Urinary bladder (tissue), 4 donors: ENCODE data around the gene EFL1. TPM values are rescaled to one million over a fixed set of nuclear protein-coding genes. Genes with fewer than 3 reads are reported as not detected.

Experiments used
- DNase-seq: peaks from one replicate; pipeline ENCODE4 v3.0.0-alpha.2; 2015; ENCODE audit errors: extremely low spot score
- H3K27ac ChIP-seq: one replicate; pipeline ENCODE4 v1.5.1; 2013; ENCODE audit warnings: low read depth, mild to moderate bottlenecking, moderate library complexity
- H3K36me3 ChIP-seq: one replicate; pipeline ENCODE4 v1.6.1; 2013; ENCODE audit warnings: mild to moderate bottlenecking, moderate library complexity; ENCODE audit not compliant: insufficient read depth
- H3K4me1 ChIP-seq: one replicate; pipeline ENCODE4 v1.6.1; 2013; ENCODE audit warnings: mild to moderate bottlenecking, moderate library complexity; ENCODE audit not compliant: insufficient read depth
- H3K4me3 ChIP-seq: one replicate; pipeline ENCODE4 v1.5.1; 2013; ENCODE audit warnings: low read depth, low read length
- WGBS: extraction: QIAGEN DNeasy Blood & Tissue Kit; methylation state at CpG from one replicate; pipeline ENCODE4 v1.1.7; 2013; 5-methylcytosine and 5-hydroxymethylcytosine counted together
- polyA plus RNA-seq: library from polyadenylated mRNA; stranded (reverse); fragments of 200-250 nt; gene quantifications from one replicate; pipeline ENCODE4 v1.2.3, GENCODE V29; 2013
- total RNA-seq: library from RNA; depleted of rRNA; stranded (reverse); fragments of >200 nt; gene quantifications from one replicate; pipeline ENCODE4 v1.2.3, GENCODE V29; 2014
- donor health status: healthy with polysubstance abuse.
- donor health status: healthy.

Gene EFL1
- total and polyA plus RNA-seq, 2 donors, result 6.9 to 21.4 TPM

- 95% methylated on average over 2 of the region's 2 CpGs for WGBS
- no peak for DNase-seq
- H3K4me1 ChIP-seq, result peaks cover 2% of the 10 kb centered on the region
Measured at GRCh38 chr15:82181371-82181770, 81.2 kb downstream of the EFL1 start.

GRCh38 chr15:82178061-82178460 is 84.5 kb downstream of the EFL1 start:
- 31% methylated on average over 2 of the region's 2 CpGs for WGBS
- no peak overlapping the region for H3K27ac ChIP-seq
- no peak for DNase-seq
- H3K4me1 ChIP-seq, result no peaks in the 10 kb centered on the region
- H3K36me3 ChIP-seq, result no peaks in the 10 kb centered on the region
- no peak overlapping the region for H3K4me3 ChIP-seq

More at GRCh38 chr15:82181371-82181770, 81.2 kb downstream of the EFL1 start:
- H3K36me3 ChIP-seq, result no peaks in the 10 kb centered on the region
- no peak overlapping the region for H3K4me3 ChIP-seq
- H3K27ac ChIP-seq, result no peak overlapping the region

GRCh38 chr15:82177291-82178010 is 85.1 kb downstream of the EFL1 start:
- Histone ChIP-seq H3K4me1 (no peaks in the 10 kb centered on the region), H3K36me3 (no peaks in the 10 kb centered on the region), H3K4me3 (no peak overlapping the region), H3K27ac (no peak overlapping the region)
- DNase-seq, result no peak
- WGBS, result 51% methylated on average over 3 of the region's 3 CpGs

- no peak for DNase-seq
- H3K36me3 ChIP-seq, result no peaks in the 10 kb centered on the region
- H3K27ac ChIP-seq, result no peak overlapping the region
- H3K4me1 ChIP-seq, result no peaks in the 10 kb centered on the region
- 97% methylated on average over 2 of the region's 2 CpGs for WGBS
- H3K4me3 ChIP-seq, result no peak overlapping the region
Measured at GRCh38 chr15:82176542-82176941, 86.0 kb downstream of the EFL1 start.

- Histone ChIP-seq H3K36me3 (no peaks in the 10 kb centered on the region), H3K4me3 (no peak overlapping the region), H3K4me1 (no peaks in the 10 kb centered on the region), H3K27ac (no peak overlapping the region)
- DNase-seq, result no peak
- WGBS, result 93% methylated on average over 5 of the region's 5 CpGs
Measured at GRCh38 chr15:82174471-82175235, 87.9 kb downstream of the EFL1 start.

- Histone ChIP-seq H3K4me1 (no peaks in the 10 kb centered on the region), H3K4me3 (no peak overlapping the region)
Measured at GRCh38 chr15:82173108-82173507, 89.4 kb downstream of the EFL1 start.

GRCh38 chr15:82172506-82172905 is 90.0 kb downstream of the EFL1 start:
- DNase-seq, result no peak
- Histone ChIP-seq H3K27ac (no peak overlapping the region), H3K4me3 (no peak overlapping the region), H3K36me3 (no peaks in the 10 kb centered on the region), H3K4me1 (no peaks in the 10 kb centered on the region)
- 85% methylated on average over 4 of the region's 4 CpGs for WGBS

More at GRCh38 chr15:82173108-82173507, 89.4 kb downstream of the EFL1 start:
- DNase-seq, result no peak
- 99% methylated on average over 1 of the region's 1 CpG for WGBS
- no peak overlapping the region for H3K27ac ChIP-seq
- H3K36me3 ChIP-seq, result no peaks in the 10 kb centered on the region

- Histone ChIP-seq H3K4me1 (no peaks in the 10 kb centered on the region), H3K36me3 (no peaks in the 10 kb centered on the region), H3K27ac (no peak overlapping the region), H3K4me3 (no peak overlapping the region)
- no peak for DNase-seq
- 98% methylated on average over 2 of the region's 2 CpGs for WGBS
Measured at GRCh38 chr15:82168757-82169156, 93.8 kb downstream of the EFL1 start.

GRCh38 chr15:82168296-82168695 is 94.2 kb downstream of the EFL1 start:
- DNase-seq, result no peak
- Histone ChIP-seq H3K36me3 (no peaks in the 10 kb centered on the region), H3K4me3 (no peak overlapping the region), H3K27ac (no peak overlapping the region), H3K4me1 (no peaks in the 10 kb centered on the region)
- WGBS, result 94% methylated on average over 8 of the region's 8 CpGs

GRCh38 chr15:82165948-82166376 is 96.6 kb downstream of the EFL1 start:
- DNase-seq, result no peak
- 46% methylated on average over 1 of the region's 1 CpG for WGBS
- H3K27ac ChIP-seq, result no peak overlapping the region
- H3K36me3 ChIP-seq, result peaks cover 3% of the 10 kb centered on the region
- no peaks in the 10 kb centered on the region for H3K4me1 ChIP-seq
- H3K4me3 ChIP-seq, result no peak overlapping the region

GRCh38 chr15:82159922-82160321 is 102.6 kb downstream of the EFL1 start:
- DNase-seq, result no peak
- no peak overlapping the region for H3K27ac ChIP-seq
- H3K36me3 ChIP-seq, result peaks cover 3% of the 10 kb centered on the region
- no peaks in the 10 kb centered on the region for H3K4me1 ChIP-seq
- 89% methylated on average over 2 of the region's 2 CpGs for WGBS
- H3K4me3 ChIP-seq, result no peak overlapping the region

- peaks cover 3% of the 10 kb centered on the region for H3K36me3 ChIP-seq
Measured at GRCh38 chr15:82158811-82159210, 103.7 kb downstream of the EFL1 start.

GRCh38 chr15:82150645-82151044 is 111.9 kb downstream of the EFL1 start:
- H3K36me3 ChIP-seq, result peaks cover 2% of the 10 kb centered on the region
- WGBS, result 94% methylated on average over 1 of the region's 1 CpG
- no peaks in the 10 kb centered on the region for H3K4me1 ChIP-seq
- no peak for DNase-seq
- no peak overlapping the region for H3K27ac ChIP-seq
- H3K4me3 ChIP-seq, result no peak overlapping the region

More at GRCh38 chr15:82158811-82159210, 103.7 kb downstream of the EFL1 start:
- H3K4me3 ChIP-seq, result no peak overlapping the region
- no peak for DNase-seq
- no peaks in the 10 kb centered on the region for H3K4me1 ChIP-seq
- no peak overlapping the region for H3K27ac ChIP-seq
- 95% methylated on average over 4 of the region's 4 CpGs for WGBS

GRCh38 chr15:82146990-82147461 is 115.5 kb downstream of the EFL1 start:
- Histone ChIP-seq H3K4me3 (no peak overlapping the region), H3K36me3 (peaks cover 2% of the 10 kb centered on the region), H3K4me1 (no peaks in the 10 kb centered on the region), H3K27ac (no peak overlapping the region)
- WGBS, result 88% methylated on average over 8 of the region's 8 CpGs
- no peak for DNase-seq
